Neural progenitor cell (in vitro differentiated cells): ENCODE measurements around the gene GGA1. TPM values are rescaled to one million over a fixed set of nuclear protein-coding genes. Genes with fewer than 3 reads are reported as not detected.
A peak's percentile ranks its signal among the peaks of the same experiment; 100 is the strongest.

ENCODE experiments used
- DNase-seq: peaks from one replicate; pipeline ENCODE4 v3.0.0-alpha.2; 2016; ENCODE audit warnings: low spot score
- H2AFZ ChIP-seq: fragments of 200-600 bp; sonication (generic); replicated peaks from 2 replicates; pipeline ENCODE4 v1.6.1; 2016; ENCODE audit warnings: antibody characterized with exemption
- H3F3A ChIP-seq: fragments of 200-600 bp; sonication (generic); 2 replicates; pipeline ENCODE4 v1.6.1; 2016; ENCODE audit warnings: antibody characterized with exemption, low read depth
- H3K27ac ChIP-seq: fragments of 200-600 bp; sonication (generic); 2 replicates; pipeline ENCODE4 v1.5.1; 2016; ENCODE audit warnings: mild to moderate bottlenecking
- H3K27me3 ChIP-seq: fragments of 200-600 bp; sonication (generic); 2 replicates; pipeline ENCODE4 v1.6.1; 2016; ENCODE audit warnings: mild to moderate bottlenecking, moderate library complexity
- H3K36me3 ChIP-seq: fragments of 200-600 bp; sonication (generic); 2 replicates; pipeline ENCODE4 v1.5.1; 2016
- H3K4me1 ChIP-seq: fragments of 200-600 bp; sonication (generic); 2 replicates; pipeline ENCODE4 v1.6.1; 2016; ENCODE audit warnings: mixed run types
- H3K4me2 ChIP-seq: fragments of 200-600 bp; sonication (generic); 2 replicates; pipeline ENCODE4 v1.6.1; 2016
- H3K4me3 ChIP-seq: fragments of 200-600 bp; sonication (generic); 2 replicates; pipeline ENCODE4 v1.5.1; 2016
- H3K79me2 ChIP-seq: fragments of 200-600 bp; sonication (generic); 2 replicates; pipeline ENCODE4 v1.6.1; 2016; ENCODE audit warnings: low read depth
- H3K9ac ChIP-seq: fragments of 200-600 bp; sonication (generic); 2 replicates; pipeline ENCODE4 v1.6.1; 2016
- H3K9me3 ChIP-seq: fragments of 200-600 bp; sonication (generic); 2 replicates; pipeline ENCODE4 v1.5.1; 2016; ENCODE audit warnings: low read depth
- H4K20me1 ChIP-seq: fragments of 200-600 bp; sonication (generic); 2 replicates; pipeline ENCODE4 v1.6.1; 2016; ENCODE audit warnings: low read depth
- H3K27ac Mint-ChIP-seq: 3 replicates; pipeline ENCODE4 v1.8.0; 2021; ENCODE audit warnings: mixed read lengths
- H3K27me3 Mint-ChIP-seq: 2 replicates; pipeline ENCODE4 v1.8.0; 2022; ENCODE audit warnings: low read depth, mild to moderate bottlenecking, inconsistent platforms, moderate library complexity, mixed read lengths; ENCODE audit not compliant: insufficient read depth
- H3K36me3 Mint-ChIP-seq: 3 replicates; pipeline ENCODE4 v1.8.0; 2021; ENCODE audit warnings: mixed read lengths
- H3K4me1 Mint-ChIP-seq: 3 replicates; pipeline ENCODE4 v1.8.0; 2021; ENCODE audit warnings: mixed read lengths
- H3K4me3 Mint-ChIP-seq: 3 replicates; pipeline ENCODE4 v1.8.0; 2021; ENCODE audit warnings: mild to moderate bottlenecking, moderate library complexity, mixed read lengths
- H3K9me3 Mint-ChIP-seq: 3 replicates; pipeline ENCODE4 v1.8.0; 2020; ENCODE audit warnings: mixed read lengths
- EZH2 ChIP-seq: fragments of 200-600 bp; sonication (generic); IDR thresholded peaks from 2 replicates; pipeline ENCODE4 v1.6.1; 2017; ENCODE audit warnings: antibody characterized with exemption, mild to moderate bottlenecking, moderate library complexity
- EZH2phosphoT487 ChIP-seq: fragments of 200-600 bp; sonication (generic); IDR thresholded peaks from 2 replicates; pipeline ENCODE4 v1.6.1; 2017; ENCODE audit warnings: antibody characterized with exemption
- total RNA-seq: library from RNA; depleted of rRNA; stranded (reverse); fragments of >200 nt; gene quantifications from 2 replicates; pipeline ENCODE4 v1.2.3, GENCODE V29; 2015; ENCODE audit warnings: low replicate concordance
- TF ChIP-seq, protein P1 (sequence below): fragments of 200-600 bp; sonication (generic); IDR thresholded peaks from 2 replicates; pipeline ENCODE4 v1.5.1; 2017; ENCODE audit warnings: antibody characterized with exemption, mild to moderate bottlenecking

GGA1 gene
- total RNA-seq, 1 donor from 2014 or later, result 62.3 TPM

DNA sequence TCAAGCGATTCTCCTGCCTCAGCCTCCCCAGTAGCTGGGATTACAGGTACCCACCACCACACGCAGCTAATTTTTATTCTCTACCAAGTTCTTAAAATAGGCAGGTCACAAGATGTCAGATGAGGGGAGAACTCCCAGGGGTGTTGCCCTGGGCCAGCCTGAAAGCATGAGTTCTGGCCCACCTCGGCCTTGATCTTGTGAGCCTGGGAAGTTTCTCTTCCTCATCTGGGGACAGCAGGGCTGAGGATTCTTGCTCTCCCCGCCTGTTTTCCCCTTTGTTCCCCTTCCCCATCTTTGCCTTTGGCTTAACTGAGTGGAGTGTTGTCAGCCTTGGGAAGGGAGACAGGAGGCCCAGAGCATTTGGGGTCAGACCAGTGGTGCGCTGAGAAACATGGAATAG is 53.4 kb downstream of the GGA1 start:
- Mint-ChIP-seq H3K9me3 (no peaks in the 10 kb centered on the region), H3K27ac (no peak overlapping the region), H3K27me3 (peaks cover 2% of the 10 kb centered on the region), H3K36me3 (peaks cover 13% of the 10 kb centered on the region), H3K4me1 (peaks cover 37% of the 10 kb centered on the region), H3K4me3 (peak overlapping the region; percentile 31)
- H3K36me3 ChIP-seq, result no peaks in the 10 kb centered on the region
- peaks cover 73% of the 10 kb centered on the region for H3K79me2 ChIP-seq
- no peaks in the 10 kb centered on the region for H3K27me3 ChIP-seq
- no peak overlapping the region for H3K27ac ChIP-seq
- H3K9ac ChIP-seq, result no peak overlapping the region
- H3F3A ChIP-seq, result peaks cover 9% of the 10 kb centered on the region
- no peak for DNase-seq
- TF ChIP-seq, protein P1, sequence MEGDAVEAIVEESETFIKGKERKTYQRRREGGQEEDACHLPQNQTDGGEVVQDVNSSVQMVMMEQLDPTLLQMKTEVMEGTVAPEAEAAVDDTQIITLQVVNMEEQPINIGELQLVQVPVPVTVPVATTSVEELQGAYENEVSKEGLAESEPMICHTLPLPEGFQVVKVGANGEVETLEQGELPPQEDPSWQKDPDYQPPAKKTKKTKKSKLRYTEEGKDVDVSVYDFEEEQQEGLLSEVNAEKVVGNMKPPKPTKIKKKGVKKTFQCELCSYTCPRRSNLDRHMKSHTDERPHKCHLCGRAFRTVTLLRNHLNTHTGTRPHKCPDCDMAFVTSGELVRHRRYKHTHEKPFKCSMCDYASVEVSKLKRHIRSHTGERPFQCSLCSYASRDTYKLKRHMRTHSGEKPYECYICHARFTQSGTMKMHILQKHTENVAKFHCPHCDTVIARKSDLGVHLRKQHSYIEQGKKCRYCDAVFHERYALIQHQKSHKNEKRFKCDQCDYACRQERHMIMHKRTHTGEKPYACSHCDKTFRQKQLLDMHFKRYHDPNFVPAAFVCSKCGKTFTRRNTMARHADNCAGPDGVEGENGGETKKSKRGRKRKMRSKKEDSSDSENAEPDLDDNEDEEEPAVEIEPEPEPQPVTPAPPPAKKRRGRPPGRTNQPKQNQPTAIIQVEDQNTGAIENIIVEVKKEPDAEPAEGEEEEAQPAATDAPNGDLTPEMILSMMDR, result no peak
- TF ChIP-seq EZH2phosphoT487 (no peak), EZH2 (no peak)
- peaks cover 72% of the 10 kb centered on the region for H4K20me1 ChIP-seq
- peaks cover 18% of the 10 kb centered on the region for H3K4me1 ChIP-seq
- H3K4me3 ChIP-seq, result no peak overlapping the region
- H3K9me3 ChIP-seq, result no peaks in the 10 kb centered on the region
- no peak overlapping the region for H2AFZ ChIP-seq
- H3K4me2 ChIP-seq, result no peak overlapping the region

DNA sequence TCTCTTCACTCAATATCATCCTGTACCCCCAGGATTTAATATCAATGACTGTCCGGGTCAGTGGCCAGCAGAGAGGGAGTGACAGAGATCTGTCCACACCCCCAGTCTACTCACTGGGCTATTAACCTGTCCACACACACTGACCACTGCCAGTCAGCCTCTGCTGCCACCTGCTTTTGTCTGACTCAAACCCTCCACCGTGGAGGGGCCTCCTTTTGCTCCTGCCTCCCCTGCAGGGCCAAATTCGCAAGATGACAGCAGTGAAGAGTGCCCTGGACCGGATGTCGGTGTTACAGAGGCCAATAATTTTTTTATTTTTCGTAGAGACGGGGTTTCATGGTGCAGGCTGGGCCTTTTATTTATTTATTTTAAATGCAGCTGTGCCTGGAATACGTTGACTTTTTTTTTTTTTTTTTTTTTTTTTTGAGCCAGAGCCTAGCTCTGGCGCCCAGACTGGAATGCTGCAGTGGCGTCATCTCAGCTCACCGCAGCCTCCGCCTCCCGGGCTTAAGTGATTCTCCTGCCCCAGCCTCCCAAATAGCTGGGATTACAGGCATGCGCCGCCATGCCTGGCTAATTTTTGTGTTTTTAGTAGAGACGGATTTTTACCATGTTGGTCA is 55.0 kb downstream of the GGA1 start:
- no peak overlapping the region for H3K4me3 ChIP-seq
- H3K27me3 ChIP-seq, result no peaks in the 10 kb centered on the region
- peaks cover 79% of the 10 kb centered on the region for H4K20me1 ChIP-seq
- TF ChIP-seq, protein P1, result no peak
- TF ChIP-seq EZH2phosphoT487, result no peak
- TF ChIP-seq EZH2, result no peak
- no peak for DNase-seq
- Mint-ChIP-seq H3K9me3 (no peaks in the 10 kb centered on the region), H3K4me1 (peaks cover 36% of the 10 kb centered on the region), H3K4me3 (no peak overlapping the region), H3K36me3 (peaks cover 13% of the 10 kb centered on the region), H3K27me3 (peaks cover 2% of the 10 kb centered on the region), H3K27ac (peak overlapping the region; percentile 82)
- peaks cover 25% of the 10 kb centered on the region for H3F3A ChIP-seq
- peaks cover 73% of the 10 kb centered on the region for H3K79me2 ChIP-seq
- no peak overlapping the region for H3K4me2 ChIP-seq
- H3K9me3 ChIP-seq, result no peaks in the 10 kb centered on the region
- H2AFZ ChIP-seq, result no peak overlapping the region
- H3K9ac ChIP-seq, result no peak overlapping the region
- H3K36me3 ChIP-seq, result no peaks in the 10 kb centered on the region
- H3K27ac ChIP-seq, result no peak overlapping the region
- peaks cover 23% of the 10 kb centered on the region for H3K4me1 ChIP-seq

DNA sequence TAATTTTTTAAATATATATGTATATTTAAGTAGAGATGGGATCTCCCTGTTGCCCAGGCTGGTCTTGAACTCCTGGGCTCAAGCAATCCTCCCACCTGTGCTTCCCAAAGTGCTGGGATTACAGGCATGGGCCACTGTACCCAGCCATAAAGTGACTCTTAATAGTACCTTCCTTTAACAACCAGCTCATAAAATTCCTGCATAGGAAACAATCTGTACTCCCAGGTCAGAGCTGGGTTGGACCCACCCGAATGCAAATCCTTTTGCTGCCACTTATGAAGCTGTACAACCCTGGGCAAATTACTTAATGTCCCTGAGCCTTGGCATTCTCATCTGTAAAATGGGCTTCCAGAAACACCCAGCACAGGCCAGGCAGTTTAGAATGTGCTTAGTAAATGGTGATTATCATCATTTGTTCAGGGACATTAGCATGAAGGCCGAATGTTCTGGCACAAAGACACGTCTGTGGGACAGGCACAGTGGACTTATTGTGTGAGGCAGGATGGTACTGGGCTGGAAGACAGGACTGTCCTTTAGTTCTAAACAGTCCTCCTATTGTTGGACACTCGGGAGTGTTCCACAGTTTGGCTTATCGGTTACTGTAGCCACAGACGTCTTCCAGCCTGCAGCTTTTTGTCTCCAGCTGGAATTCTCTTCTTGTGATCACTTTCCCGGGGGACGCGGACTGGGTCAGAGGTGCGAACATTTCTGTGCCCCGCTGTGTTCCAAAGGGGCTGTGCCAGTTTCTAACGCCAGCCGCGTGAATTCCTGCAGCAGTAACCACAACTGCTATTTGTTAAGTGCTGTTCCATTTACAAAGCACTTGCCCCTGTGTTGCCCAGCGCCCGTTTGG is 55.8 kb downstream of the GGA1 start:
- H3K79me2 ChIP-seq, result peaks cover 68% of the 10 kb centered on the region
- peaks cover 20% of the 10 kb centered on the region for H3K4me1 ChIP-seq
- Mint-ChIP-seq H3K27ac (no peak overlapping the region), H3K27me3 (no peaks in the 10 kb centered on the region), H3K36me3 (peaks cover 13% of the 10 kb centered on the region), H3K4me1 (peaks cover 34% of the 10 kb centered on the region), H3K9me3 (no peaks in the 10 kb centered on the region), H3K4me3 (no peak overlapping the region)
- H3K27ac ChIP-seq, result no peak overlapping the region
- DNase-seq, result no peak
- H3K4me2 ChIP-seq, result no peak overlapping the region
- no peak overlapping the region for H2AFZ ChIP-seq
- TF ChIP-seq, protein P1, result no peak
- TF ChIP-seq EZH2 (no peak), EZH2phosphoT487 (no peak)
- H3K4me3 ChIP-seq, result no peak overlapping the region
- peaks cover 27% of the 10 kb centered on the region for H3F3A ChIP-seq
- no peaks in the 10 kb centered on the region for H3K27me3 ChIP-seq
- H3K36me3 ChIP-seq, result no peaks in the 10 kb centered on the region
- peaks cover 75% of the 10 kb centered on the region for H4K20me1 ChIP-seq
- no peak overlapping the region for H3K9ac ChIP-seq
- no peaks in the 10 kb centered on the region for H3K9me3 ChIP-seq
